Endothelial cell of umbilical vein (primary cell): Measurements from ENCODE around the gene RSKR.
"Not testable (repeated sequence)": the region's sequence is repeated elsewhere in the genome, so short reads cannot be mapped to it uniquely, and the experiment has no call there.

Experiments
- CTCF ChIP-seq, 2 donors: IDR thresholded peaks; 1 replicate in 1 of 2; 2 replicates in 1 of 2; pipeline ENCODE4 v1.5.1; 2011; ENCODE audit warnings: low read length in 2 of 2, mild to moderate bottlenecking in 2 of 2, moderate library complexity in 2 of 2, control low read depth in 1 of 2, inconsistent platforms in 1 of 2, low read depth in 1 of 2; ENCODE audit not compliant: insufficient read depth in 1 of 2; ENCODE audit errors: extremely low read depth in 1 of 2
- POLR2A ChIP-seq: IDR thresholded peaks from 2 replicates; pipeline ENCODE4 v1.6.1; 2012; ENCODE audit warnings: low read depth, mild to moderate bottlenecking, control low read depth, low read length

GRCh38 chr17:28658766-28659496, 44.9 kb upstream of the RSKR start:
- not testable (repeated sequence) for TF ChIP-seq CTCF (IDR thresholded peaks at IDR 0.05; ENCODE audit: extremely low read depth in 1 of 2, insufficient read depth in 1 of 2, low read depth in 1 of 2, low read length in 2 of 2); POLR2A
